Thyroid gland (tissue), 4 donors: ENCODE measurements around the gene HOXA5. TPM values are rescaled to one million over a fixed set of nuclear protein-coding genes. Genes with fewer than 3 reads are reported as not detected.
A peak's percentile ranks its signal among the peaks of the same experiment; 100 is the strongest.

Source experiments
- DNase-seq, 2 donors: peaks; one replicate each; pipeline ENCODE4 v3.0.0-alpha.2; 2019
- H3K27ac ChIP-seq, 3 donors: fragments of 200-600 bp; sonication (generic); 1 replicate in 2 of 3; 2 replicates in 1 of 3; pipeline ENCODE4 v1.5.1; 2016 to 2019; ENCODE audit warnings: mild to moderate bottlenecking in 1 of 3, moderate library complexity in 1 of 3
- H3K27me3 ChIP-seq: fragments of 200-600 bp; sonication (generic); one replicate; pipeline ENCODE4 v1.5.1; 2019
- H3K36me3 ChIP-seq, 2 donors: fragments of 200-600 bp; sonication (generic); one replicate each; pipeline ENCODE4 v1.5.1; 2016 to 2019
- H3K4me1 ChIP-seq, 2 donors: fragments of 200-600 bp; sonication (generic); one replicate each; pipeline ENCODE4 v1.5.1; 2017 to 2019
- H3K4me3 ChIP-seq, 3 donors: fragments of 200-600 bp; sonication (generic); replicated peaks in 1 of 3; 1 replicate in 2 of 3; 2 replicates in 1 of 3; pipeline ENCODE4 v1.5.1; 2016; ENCODE audit warnings: mild to moderate bottlenecking in 1 of 3
- H3K9me3 ChIP-seq: fragments of 200-600 bp; sonication (generic); one replicate; pipeline ENCODE4 v1.5.1; 2017
- POLR2A ChIP-seq, 2 donors: fragments of 450-650 bp; IDR thresholded peaks; one replicate each; pipeline ENCODE4 v1.6.1; 2017; ENCODE audit warnings: antibody characterized with exemption in 2 of 2, mild to moderate bottlenecking in 2 of 2, moderate library complexity in 1 of 2
- WGBS, 2 donors: methylation state at CpG; one replicate each; pipeline ENCODE4 v1.1.5; 2017; 5-methylcytosine and 5-hydroxymethylcytosine counted together
- intact Hi-C: fragments of 100-400 bp; cut with DNase I; formaldehyde crosslinking; loops from one replicate; pipeline ENCODE4 v1.15.1; 2023
- total RNA-seq, 4 donors: library from RNA; depleted of rRNA; stranded (reverse); fragments of >200 nt; gene quantifications; one replicate each; pipeline ENCODE4 v1.2.3, GENCODE V29; 2016
- TF ChIP-seq, protein P1 (sequence below), 6 experiments: fragments of 200-600 bp in 3 of 6; fragments of 450-650 bp in 3 of 6; sonication (generic) in 3 of 6; IDR thresholded peaks; one replicate each; pipeline ENCODE4 v1.5.1; 2016 to 2019; ENCODE audit warnings: antibody characterized with exemption in 6 of 6, mild to moderate bottlenecking in 2 of 6, inconsistent platforms in 1 of 6, moderate library complexity in 1 of 6

Gene HOXA5
- total RNA-seq, 4 donors from 2014 or later, result 2.0 to 4.4 (median 3.3) TPM

DNA sequence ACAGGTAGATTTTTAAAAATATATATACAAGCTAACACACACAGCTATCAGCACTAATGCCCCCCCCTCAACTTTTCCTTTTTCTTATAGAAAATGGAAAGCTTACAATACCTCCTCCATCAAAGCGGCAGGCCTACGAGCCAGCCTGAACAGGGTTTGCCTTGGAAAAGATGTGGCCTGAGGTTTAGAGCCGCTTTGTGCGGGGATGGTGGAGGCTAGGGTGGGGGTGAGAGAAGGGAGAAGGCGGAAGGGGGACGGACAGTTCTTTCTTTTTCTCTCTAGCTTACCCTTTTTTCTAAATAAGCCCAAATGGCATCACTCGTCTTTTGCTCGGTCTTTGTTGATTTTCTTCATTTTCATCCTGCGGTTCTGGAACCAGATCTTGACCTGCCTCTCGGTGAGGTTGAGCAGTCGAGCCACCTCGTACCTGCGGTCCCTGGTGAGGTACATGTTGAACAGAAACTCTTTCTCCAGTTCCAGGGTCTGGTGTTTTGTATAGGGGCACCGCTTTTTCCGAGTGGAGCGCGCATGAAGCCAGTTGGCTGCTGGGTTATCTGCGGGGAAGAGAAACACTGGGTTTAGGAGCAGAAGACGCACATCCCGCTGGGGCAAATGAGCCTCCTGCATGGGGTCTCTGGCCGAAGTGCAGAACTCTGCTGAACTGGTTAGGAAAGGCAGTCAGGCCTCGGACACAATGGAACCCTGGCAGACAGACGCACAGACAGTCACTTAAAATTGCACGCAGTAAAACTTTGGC is 20.0 kb upstream of the HOXA5 start:
- DNase-seq, result no peak
- Histone ChIP-seq H3K4me1 (peaks cover 12 to 29% of the 10 kb centered on the region in 2 donors), H3K36me3 (no peaks in the 10 kb centered on the region), H3K27me3 (peaks cover 72% of the 10 kb centered on the region), H3K27ac (no peak overlapping the region), H3K9me3 (no peaks in the 10 kb centered on the region), H3K4me3 (no peak overlapping the region)
- intact Hi-C loops, result loop anchor here (5.0 to 10.0 kb wide), 2 partner anchors 786 to 1309 kb away; no protein-coding TSS in a partner anchor
- 32 to 41% methylated on average over 24 of the region's 24 CpGs for WGBS, 2 donors
- no peak for TF ChIP-seq POLR2A (IDR thresholded peaks at IDR 0.05)
- TF ChIP-seq, protein P1, sequence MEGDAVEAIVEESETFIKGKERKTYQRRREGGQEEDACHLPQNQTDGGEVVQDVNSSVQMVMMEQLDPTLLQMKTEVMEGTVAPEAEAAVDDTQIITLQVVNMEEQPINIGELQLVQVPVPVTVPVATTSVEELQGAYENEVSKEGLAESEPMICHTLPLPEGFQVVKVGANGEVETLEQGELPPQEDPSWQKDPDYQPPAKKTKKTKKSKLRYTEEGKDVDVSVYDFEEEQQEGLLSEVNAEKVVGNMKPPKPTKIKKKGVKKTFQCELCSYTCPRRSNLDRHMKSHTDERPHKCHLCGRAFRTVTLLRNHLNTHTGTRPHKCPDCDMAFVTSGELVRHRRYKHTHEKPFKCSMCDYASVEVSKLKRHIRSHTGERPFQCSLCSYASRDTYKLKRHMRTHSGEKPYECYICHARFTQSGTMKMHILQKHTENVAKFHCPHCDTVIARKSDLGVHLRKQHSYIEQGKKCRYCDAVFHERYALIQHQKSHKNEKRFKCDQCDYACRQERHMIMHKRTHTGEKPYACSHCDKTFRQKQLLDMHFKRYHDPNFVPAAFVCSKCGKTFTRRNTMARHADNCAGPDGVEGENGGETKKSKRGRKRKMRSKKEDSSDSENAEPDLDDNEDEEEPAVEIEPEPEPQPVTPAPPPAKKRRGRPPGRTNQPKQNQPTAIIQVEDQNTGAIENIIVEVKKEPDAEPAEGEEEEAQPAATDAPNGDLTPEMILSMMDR (IDR thresholded peaks at IDR 0.05), result no peak

DNA sequence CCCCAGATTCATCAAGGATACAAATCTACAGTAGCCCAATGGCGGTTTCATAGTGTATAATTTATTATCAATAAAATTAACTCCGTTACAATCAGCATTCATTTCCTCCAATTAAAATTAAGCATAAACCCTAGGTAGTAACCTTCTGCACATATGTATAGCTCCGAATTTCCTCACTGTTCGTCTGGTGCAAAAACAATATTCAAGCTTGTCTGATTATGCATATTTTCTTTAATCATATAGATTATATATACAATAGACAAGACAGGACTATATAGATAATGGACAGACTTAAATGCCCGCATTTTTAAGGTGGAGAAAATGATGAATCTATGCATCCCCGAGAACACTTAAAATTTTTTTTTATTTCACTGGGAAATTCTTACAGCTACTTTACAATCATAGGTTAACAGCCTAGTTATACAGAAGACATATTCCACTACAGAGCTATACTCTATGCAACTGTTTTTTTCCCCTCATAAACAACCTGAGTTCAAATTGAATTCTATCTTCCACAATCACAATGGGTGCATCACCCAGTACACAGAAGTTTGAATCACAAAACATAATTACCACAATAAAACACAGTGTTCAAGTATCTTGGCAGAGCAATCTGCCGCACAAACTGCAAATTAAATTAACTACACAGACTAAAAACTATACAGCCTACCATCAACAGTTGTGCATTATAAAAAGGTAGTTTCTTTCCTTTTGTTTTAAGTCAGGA is 19.2 kb upstream of the HOXA5 start:
- Histone ChIP-seq H3K4me3 (no peak overlapping the region), H3K27me3 (peaks cover 71% of the 10 kb centered on the region), H3K4me1 (peaks cover 12 to 29% of the 10 kb centered on the region in 2 donors), H3K27ac (no peak overlapping the region), H3K36me3 (no peaks in the 10 kb centered on the region), H3K9me3 (no peaks in the 10 kb centered on the region)
- intact Hi-C loops, result loop anchor here (5.0 to 10.0 kb wide), 2 partner anchors 785 to 1308 kb away; no protein-coding TSS in a partner anchor
- TF ChIP-seq POLR2A (IDR thresholded peaks at IDR 0.05), result no peak
- TF ChIP-seq, protein P1 (IDR thresholded peaks at IDR 0.05), result no peak
- 59 to 69% methylated on average over 7 of the region's 7 CpGs for WGBS, 2 donors
- DNase-seq, result no peak

DNA sequence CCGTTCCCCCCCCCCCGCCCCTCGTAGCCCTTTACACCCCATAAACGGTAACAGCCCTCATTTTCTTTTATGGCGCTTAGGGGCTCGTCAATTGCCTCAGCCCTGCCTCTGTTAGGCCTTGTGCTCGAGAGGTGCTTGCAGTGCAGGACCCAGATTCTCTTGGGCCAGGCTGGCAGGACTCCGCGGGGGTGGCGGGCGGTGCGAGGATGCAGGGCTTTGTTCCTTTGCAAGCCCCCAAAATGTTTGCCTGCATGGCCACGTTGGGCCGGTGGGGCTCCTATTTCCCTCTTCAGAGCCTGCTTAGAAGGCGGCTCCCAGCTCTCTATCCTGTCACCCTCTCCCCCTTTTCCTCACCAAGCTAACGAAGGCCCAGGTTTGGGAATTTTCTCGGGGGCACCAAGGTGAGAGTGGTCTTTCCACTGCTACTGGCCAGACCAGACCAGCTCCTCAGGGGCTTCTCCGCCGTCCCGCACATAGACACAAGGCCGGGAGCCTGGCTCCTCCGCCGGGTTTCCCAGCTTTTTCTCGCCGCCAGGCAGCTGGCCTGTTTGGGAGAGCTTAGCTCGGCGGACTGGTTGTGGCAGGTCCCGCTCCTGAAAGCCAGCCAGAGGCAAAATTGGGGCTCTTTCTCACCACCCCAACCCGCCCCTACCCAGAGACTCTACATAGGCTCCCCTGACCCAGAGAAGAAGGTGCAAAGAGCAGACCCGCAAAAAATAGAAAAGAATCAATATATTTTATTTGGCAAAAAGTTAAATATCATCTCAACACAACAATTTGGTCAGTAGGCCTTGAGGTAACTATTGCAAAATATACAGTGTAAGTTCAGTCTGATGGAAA is 18.5 kb upstream of the HOXA5 start:
- TF ChIP-seq, protein P1 (IDR thresholded peaks at IDR 0.05), result no peak
- TF ChIP-seq POLR2A (IDR thresholded peaks at IDR 0.05), result no peak
- Histone ChIP-seq H3K27ac (no peak overlapping the region), H3K36me3 (no peaks in the 10 kb centered on the region), H3K4me1 (peaks cover 12 to 29% of the 10 kb centered on the region in 2 donors), H3K9me3 (no peaks in the 10 kb centered on the region), H3K27me3 (peaks cover 65% of the 10 kb centered on the region), H3K4me3 (peak overlapping the region in 1 of 3 donors; percentile 42)
- intact Hi-C loops, result loop anchor here (2.0 to 10.0 kb wide), 3 partner anchors 479 to 1307 kb away; no protein-coding TSS in a partner anchor
- WGBS, 2 donors, result 37 to 41% methylated on average over 12 to 30 of the region's 30 CpGs
- DNase-seq, result no peak

DNA sequence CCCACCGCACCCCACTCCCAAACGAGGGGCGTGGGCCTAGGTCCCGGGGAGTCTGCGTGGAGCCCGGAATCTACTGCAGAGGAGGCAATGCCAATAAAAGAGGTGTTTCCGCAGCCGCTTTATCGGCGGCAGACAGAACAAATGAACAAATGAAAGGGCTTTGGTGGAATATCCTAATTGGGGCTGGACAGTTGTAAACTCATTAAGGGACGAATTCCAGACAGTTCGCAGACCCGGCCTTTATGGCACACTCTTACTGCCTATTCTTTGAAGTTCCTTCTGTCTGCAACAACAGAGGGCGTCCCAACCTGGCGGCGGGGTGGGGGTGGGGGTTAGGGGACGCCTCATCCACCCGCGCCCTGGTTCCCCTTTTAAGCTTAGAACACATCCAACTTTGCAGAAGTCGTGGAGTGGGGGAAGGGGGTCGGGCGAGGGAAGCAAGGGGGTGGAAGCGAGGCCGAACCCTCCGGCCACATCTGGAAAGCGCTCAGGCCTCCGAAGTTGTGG is 17.8 kb upstream of the HOXA5 start:
- peak overlapping the region in 2 of 3 donors; percentile 26 to 42 for H3K4me3 ChIP-seq
- TF ChIP-seq, protein P1 (IDR thresholded peaks at IDR 0.05), result peak in 1 of 6 experiments; percentile 5
- TF ChIP-seq POLR2A (IDR thresholded peaks at IDR 0.05), result no peak
- no peaks in the 10 kb centered on the region for H3K9me3 ChIP-seq
- WGBS, 2 donors, result 0 to 4% methylated on average over 18 to 19 of the region's 27 CpGs
- H3K4me1 ChIP-seq, result peaks cover 12 to 30% of the 10 kb centered on the region in 2 donors
- no peak for DNase-seq
- H3K27me3 ChIP-seq, result peaks cover 64% of the 10 kb centered on the region
- intact Hi-C loops, result loop anchor here (2.0 to 10.0 kb wide), 3 partner anchors 478 to 1306 kb away; no protein-coding TSS in a partner anchor
- no peak overlapping the region for H3K27ac ChIP-seq
- no peaks in the 10 kb centered on the region for H3K36me3 ChIP-seq
